Common myeloid progenitor, CD34-positive (primary cell): ENCODE measurements around the gene C1QTNF5.

Experiments
- CTCF ChIA-PET: fragments of 350-600 bp; sonication (Branson Sonifier 250); formaldehyde crosslinking; loops from one replicate; lab custom pipeline; 2021; ENCODE audit warnings: antibody characterized with exemption; lab: Charles Lee
- POLR2A ChIA-PET: fragments of 350-600 bp; sonication (Branson Sonifier 250); formaldehyde crosslinking; loops from one replicate; lab custom pipeline; 2021; ENCODE audit warnings: antibody characterized with exemption; lab: Charles Lee
- DNase-seq, 3 donors: peaks; one replicate each; pipeline versions ENCODE4 v3.0.0 to v3.0.0-alpha.2; 2013
- H3K27ac ChIP-seq, 2 experiments: 1 replicate in 1 of 2; 2 replicates in 1 of 2; pipeline ENCODE4 v1.7.0; 2013; ENCODE audit warnings: inconsistent platforms in 2 of 2, low read length in 2 of 2, mild to moderate bottlenecking in 2 of 2, low read depth in 1 of 2, moderate library complexity in 1 of 2; ENCODE audit not compliant: severe bottlenecking in 2 of 2, insufficient read depth in 1 of 2, poor library complexity in 1 of 2
- H3K27me3 ChIP-seq, 5 experiments: replicated peaks in 2 of 5; 1 replicate in 3 of 5; 2 replicates in 2 of 5; pipeline versions ENCODE4 v1.6.1 to v1.7.0; 2013; ENCODE audit warnings: low read length in 4 of 5, mild to moderate bottlenecking in 2 of 5, moderate library complexity in 2 of 5, inconsistent platforms in 1 of 5; ENCODE audit not compliant: insufficient read depth in 5 of 5, control insufficient read depth in 4 of 5
- H3K36me3 ChIP-seq, 4 experiments: 1 replicate in 2 of 4; 2 replicates in 2 of 4; pipeline versions ENCODE4 v1.6.1 to v1.7.0; 2013; ENCODE audit warnings: low read length in 3 of 4, control low read depth in 1 of 4, mild to moderate bottlenecking in 1 of 4; ENCODE audit not compliant: control insufficient read depth in 4 of 4, insufficient read depth in 4 of 4
- H3K4me1 ChIP-seq, 4 experiments: 1 replicate in 3 of 4; 2 replicates in 1 of 4; pipeline versions ENCODE4 v1.6.1 to v1.7.1; 2013; ENCODE audit warnings: low read length in 3 of 4, mild to moderate bottlenecking in 3 of 4, control low read depth in 1 of 4, inconsistent platforms in 1 of 4, moderate library complexity in 1 of 4; ENCODE audit not compliant: control insufficient read depth in 4 of 4, insufficient read depth in 4 of 4; ENCODE audit errors: control extremely low read depth in 1 of 4
- H3K4me3 ChIP-seq, 7 experiments: 1 replicate in 4 of 7; 2 replicates in 3 of 7; pipeline versions ENCODE4 v1.5.1 to v1.7.0; 2013; ENCODE audit warnings: mild to moderate bottlenecking in 7 of 7, low read length in 6 of 7, moderate library complexity in 6 of 7, inconsistent platforms in 2 of 7, low read depth in 2 of 7, control low read depth in 1 of 7; ENCODE audit not compliant: insufficient read depth in 4 of 7, control insufficient read depth in 1 of 7; ENCODE audit errors: extremely low read depth in 1 of 7
- H3K9me3 ChIP-seq, 5 experiments: 1 replicate in 4 of 5; 2 replicates in 1 of 5; pipeline versions ENCODE4 v1.6.1 to v1.7.1; 2013; ENCODE audit warnings: low read length in 4 of 5, mild to moderate bottlenecking in 2 of 5, inconsistent platforms in 1 of 5, low read depth in 1 of 5, moderate library complexity in 1 of 5; ENCODE audit not compliant: control insufficient read depth in 4 of 5, insufficient read depth in 2 of 5; ENCODE audit errors: control extremely low read depth in 1 of 5
- WGBS: methylation state at CpG from one replicate; pipeline ENCODE4 v1.1.5; 2013; ENCODE audit not compliant: insufficient coverage; 5-methylcytosine and 5-hydroxymethylcytosine counted together

C1QTNF5 gene

GRCh38 chr11:119310682-119311052, 30.0 kb downstream of the C1QTNF5 start:
- peaks cover 0 to 22% (median 16%) of the 10 kb centered on the region in 5 experiments for H3K27me3 ChIP-seq
- DNase-seq: no peak
- no peak overlapping the region for H3K4me3 ChIP-seq
- CTCF ChIA-PET: interaction anchor here (0.6 kb wide), 2 partner anchors 94 to 217 kb away, joined by 3 read pairs; no protein-coding TSS in a partner anchor
- no peaks in the 10 kb centered on the region for H3K9me3 ChIP-seq
- no peak overlapping the region for H3K27ac ChIP-seq
- 91% methylated on average over 20 of the region's 20 CpGs for WGBS
- POLR2A ChIA-PET: no interaction called here
- peaks cover 0 to 8% (median 3%) of the 10 kb centered on the region in 4 experiments for H3K36me3 ChIP-seq
- peaks cover 0 to 13% (median 10%) of the 10 kb centered on the region in 4 experiments for H3K4me1 ChIP-seq

- Histone ChIP-seq H3K4me3 (no peak overlapping the region), H3K9me3 (no peaks in the 10 kb centered on the region), H3K36me3 (peaks cover 0 to 8% (median 5%) of the 10 kb centered on the region in 4 experiments), H3K27ac (no peak overlapping the region), H3K27me3 (peaks cover 0 to 16% (median 10%) of the 10 kb centered on the region in 5 experiments), H3K4me1 (peaks cover 0 to 8% (median 4%) of the 10 kb centered on the region in 4 experiments)
- DNase-seq: no peak
- POLR2A ChIA-PET: no interaction called here
- 96% methylated on average over 12 of the region's 17 CpGs for WGBS
- CTCF ChIA-PET: interaction anchor here (0.6 to 4.7 kb wide), 5 partner anchors 12 to 216 kb away, joined by 3 to 25 read pairs (median 4); no protein-coding TSS in a partner anchor
These were observed 30.6 kb downstream of the C1QTNF5 start for GRCh38 chr11:119309953-119310681.

DNA sequence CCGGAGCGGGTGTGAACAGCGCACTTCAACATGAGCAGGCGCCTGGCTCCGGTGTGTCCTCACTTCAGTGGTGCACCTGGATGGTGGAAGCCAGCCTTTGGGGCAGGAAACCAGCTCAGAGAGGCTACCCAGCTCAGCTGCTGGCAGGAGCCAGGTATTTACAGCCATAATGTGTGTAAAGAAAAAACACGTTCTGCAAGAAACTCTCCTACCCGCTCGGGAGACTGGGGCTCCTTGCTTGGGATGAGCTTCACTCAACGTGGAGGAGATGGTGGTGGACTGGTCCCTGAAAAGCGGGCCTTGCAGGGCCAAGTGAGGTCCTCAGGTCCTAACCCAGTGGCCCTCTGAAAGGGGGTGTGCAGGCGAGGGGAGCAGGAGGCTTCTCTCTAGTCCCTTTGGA, 31.3 kb downstream of the C1QTNF5 start:
- Histone ChIP-seq H3K9me3 (no peaks in the 10 kb centered on the region), H3K4me3 (no peak overlapping the region), H3K36me3 (peaks cover 0 to 10% (median 6%) of the 10 kb centered on the region in 4 experiments), H3K27me3 (peaks cover 0 to 9% (median 3%) of the 10 kb centered on the region in 5 experiments), H3K4me1 (peaks cover 0 to 6% (median 0%) of the 10 kb centered on the region in 4 experiments), H3K27ac (no peak overlapping the region)
- ChIA-PET CTCF (interaction anchor here (1.1 to 4.7 kb wide), 5 partner anchors 12 to 171 kb away, joined by 3 to 25 read pairs (median 4); no protein-coding TSS in a partner anchor), POLR2A (no interaction called here)
- no peak for DNase-seq
- WGBS: 98% methylated on average over 8 of the region's 11 CpGs

GRCh38 chr11:119307974-119308373, 32.7 kb downstream of the C1QTNF5 start:
- DNase-seq: no peak
- Histone ChIP-seq H3K27ac (no peak overlapping the region), H3K36me3 (peaks cover 5 to 22% (median 17%) of the 10 kb centered on the region in 4 experiments), H3K9me3 (no peaks in the 10 kb centered on the region), H3K4me3 (no peak overlapping the region), H3K27me3 (peaks cover 0 to 4% (median 0%) of the 10 kb centered on the region in 5 experiments), H3K4me1 (peaks cover 0 to 6% (median 0%) of the 10 kb centered on the region in 4 experiments)
- 93% methylated on average over 4 of the region's 5 CpGs for WGBS
- ChIA-PET POLR2A (interaction anchor here (1.5 kb wide), 1 partner anchor 11 kb away, joined by 6 read pairs; no protein-coding TSS in a partner anchor), CTCF (interaction anchor here (0.6 to 4.7 kb wide), 5 partner anchors 9 to 1305 kb away, joined by 3 to 25 read pairs (median 5); partner anchors contain the start of gene MCAM)

DNA sequence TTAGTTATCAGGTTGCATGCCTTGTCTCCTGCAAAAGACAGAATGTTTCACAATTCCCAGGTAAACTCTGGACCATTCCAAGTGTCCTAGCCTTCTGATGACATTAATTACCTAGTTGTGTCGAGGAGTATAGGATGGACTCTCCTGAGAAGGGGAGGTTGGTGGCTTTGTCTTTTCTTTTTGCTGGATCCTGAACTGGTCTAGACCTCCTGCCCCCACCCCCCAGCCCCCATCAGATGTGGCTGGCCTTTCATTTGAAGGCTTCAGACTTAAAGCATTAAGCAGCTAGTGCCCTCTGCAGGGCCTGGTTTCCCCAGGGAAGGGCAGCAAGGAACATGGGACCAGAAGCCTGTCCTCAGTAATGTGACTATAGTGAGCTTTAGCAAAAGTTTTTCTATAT, 33.5 kb downstream of the C1QTNF5 start:
- POLR2A ChIA-PET: interaction anchor here (1.5 kb wide), 1 partner anchor 11 kb away, joined by 6 read pairs; no protein-coding TSS in a partner anchor
- DNase-seq: no peak
- Histone ChIP-seq H3K4me1 (peaks cover 0 to 6% (median 0%) of the 10 kb centered on the region in 4 experiments), H3K9me3 (no peaks in the 10 kb centered on the region), H3K36me3 (peaks cover 8 to 28% (median 20%) of the 10 kb centered on the region in 4 experiments), H3K4me3 (no peak overlapping the region), H3K27ac (no peak overlapping the region), H3K27me3 (peaks cover 0 to under 1% (median 0%) of the 10 kb centered on the region in 5 experiments)
- WGBS: no CpG with 5 or more reads among the region's 1 CpG
- CTCF ChIA-PET: interaction anchor here (0.5 to 4.7 kb wide), 5 partner anchors 10 to 300 kb away, joined by 3 to 25 read pairs (median 5); partner anchors contain the start of gene MCAM

DNA sequence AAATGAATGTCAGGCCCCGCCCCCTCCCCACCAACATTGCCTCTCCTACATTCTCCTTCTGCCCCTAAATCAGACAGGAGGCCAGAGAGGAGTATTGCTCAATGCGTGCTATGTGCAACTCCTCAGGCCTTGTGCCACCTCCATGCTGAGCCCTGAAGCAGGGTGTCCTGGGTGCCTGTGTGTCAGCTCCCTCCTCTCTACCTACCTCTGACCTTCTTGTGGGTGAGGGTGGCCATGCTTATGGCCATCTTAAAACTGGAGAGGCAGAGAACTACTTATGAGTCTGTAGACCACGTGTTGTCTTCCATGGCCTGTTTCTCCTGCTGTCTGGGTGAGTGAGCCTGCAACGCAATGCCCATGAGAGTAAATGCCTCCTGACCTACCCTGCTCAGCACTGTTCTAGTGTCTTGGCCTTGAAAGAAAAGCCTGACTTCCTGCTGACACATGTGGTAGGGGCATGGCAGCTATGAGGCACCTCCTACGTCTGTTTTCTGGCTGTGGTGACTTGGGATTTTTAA, 34.3 kb downstream of the C1QTNF5 start:
- ChIA-PET POLR2A (no interaction called here), CTCF (interaction anchor here (0.7 to 4.7 kb wide), 3 partner anchors 11 to 70 kb away, joined by 3 to 25 read pairs (median 20); partner anchors contain the start of gene MCAM)
- Histone ChIP-seq H3K27me3 (no peaks in the 10 kb centered on the region), H3K4me1 (peaks cover 0 to 6% (median 0%) of the 10 kb centered on the region in 4 experiments), H3K36me3 (peaks cover 13 to 36% (median 23%) of the 10 kb centered on the region in 4 experiments), H3K4me3 (no peak overlapping the region), H3K9me3 (no peaks in the 10 kb centered on the region), H3K27ac (no peak overlapping the region)
- 94% methylated on average over 2 of the region's 5 CpGs for WGBS
- no peak for DNase-seq
